Transverse colon (tissue), 4 donors: Measurements from ENCODE around the gene EYA3. TPM values are rescaled to one million over a fixed set of nuclear protein-coding genes. Genes with fewer than 3 reads are reported as not detected.

ENCODE experiments used
- DNase-seq: peaks from one replicate; pipeline ENCODE4 v3.0.0-alpha.2; 2019
- H3K27ac ChIP-seq, 4 donors: fragments of 200-600 bp; sonication (generic); 2 replicates each; pipeline ENCODE4 v1.5.1; 2016 to 2018; ENCODE audit warnings: inconsistent platforms in 4 of 4
- H3K27me3 ChIP-seq: fragments of 200-600 bp; sonication (generic); 2 replicates; pipeline ENCODE4 v1.5.1; 2017; ENCODE audit warnings: inconsistent platforms
- H3K36me3 ChIP-seq, 4 donors: fragments of 200-600 bp; sonication (generic); 2 replicates each; pipeline ENCODE4 v1.5.1; 2017 to 2019; ENCODE audit warnings: inconsistent platforms in 4 of 4
- H3K4me1 ChIP-seq, 4 donors: fragments of 200-600 bp; sonication (generic); 2 replicates each; pipeline ENCODE4 v1.5.1; 2017 to 2020; ENCODE audit warnings: inconsistent platforms in 4 of 4
- H3K4me3 ChIP-seq, 4 donors: fragments of 200-600 bp; sonication (generic); 1 replicate in 1 of 4; 2 replicates in 3 of 4; pipeline versions ENCODE4 v1.5.1 to v1.6.1; 2017 to 2019; ENCODE audit warnings: inconsistent platforms in 4 of 4
- H3K9me3 ChIP-seq, 2 donors: fragments of 200-600 bp; sonication (generic); 2 replicates each; pipeline ENCODE4 v1.5.1; 2017 to 2019; ENCODE audit warnings: inconsistent platforms in 2 of 2
- EP300 ChIP-seq: sonication (generic); formaldehyde crosslinking; IDR thresholded peaks from one replicate; pipeline ENCODE4 v1.6.1; 2017; ENCODE audit warnings: antibody characterized with exemption, low read depth
- POLR2A ChIP-seq: fragments of 450-650 bp; IDR thresholded peaks from one replicate; pipeline ENCODE4 v1.6.1; 2016; ENCODE audit warnings: antibody characterized with exemption, mild to moderate bottlenecking, moderate library complexity
- POLR2AphosphoS5 ChIP-seq, 3 donors: sonication (generic); formaldehyde crosslinking; IDR thresholded peaks; one replicate each; pipeline ENCODE4 v1.6.1; 2016; ENCODE audit warnings: antibody characterized with exemption in 3 of 3
- WGBS, 2 donors: methylation state at CpG; one replicate each; pipeline ENCODE4 v1.1.5; 2018; ENCODE audit warnings: low coverage in 1 of 2; 5-methylcytosine and 5-hydroxymethylcytosine counted together
- in situ Hi-C, 4 donors: fragments of 200-750 bp; cut with MboI; loops; one replicate each; pipeline versions ENCODE4 v1.15.0 to v1.15.1; 2017; ENCODE audit warnings: low sequenced_read_pairs in 3 of 4, low pct_ligation_motif_present in 1 of 4, low pct_unique_long_range_greater_than_20kb in 1 of 4
- intact Hi-C: fragments of 100-400 bp; cut with DNase I; formaldehyde crosslinking; loops from one replicate; pipeline ENCODE4 v1.15.1; 2023; ENCODE audit warnings: low total_unique reads
- total RNA-seq, 4 donors: library from RNA; depleted of rRNA; stranded (reverse); fragments of >200 nt; gene quantifications; one replicate each; pipeline ENCODE4 v1.1.0, GENCODE V29; 2016
- TF ChIP-seq, protein P1 (sequence below), 5 experiments: fragments of 200-600 bp in 3 of 5; fragments of 450-650 bp in 2 of 5; sonication (generic) in 3 of 5; IDR thresholded peaks; 1 replicate in 2 of 5; 2 replicates in 3 of 5; pipeline ENCODE4 v1.5.1; 2016 to 2017; ENCODE audit warnings: antibody characterized with exemption in 5 of 5, inconsistent platforms in 3 of 5, mild to moderate bottlenecking in 2 of 5, moderate library complexity in 1 of 5

EYA3 gene
- total RNA-seq, 4 donors from 2014 or later = 14.6 to 50.2 (median 18.5) TPM

DNA sequence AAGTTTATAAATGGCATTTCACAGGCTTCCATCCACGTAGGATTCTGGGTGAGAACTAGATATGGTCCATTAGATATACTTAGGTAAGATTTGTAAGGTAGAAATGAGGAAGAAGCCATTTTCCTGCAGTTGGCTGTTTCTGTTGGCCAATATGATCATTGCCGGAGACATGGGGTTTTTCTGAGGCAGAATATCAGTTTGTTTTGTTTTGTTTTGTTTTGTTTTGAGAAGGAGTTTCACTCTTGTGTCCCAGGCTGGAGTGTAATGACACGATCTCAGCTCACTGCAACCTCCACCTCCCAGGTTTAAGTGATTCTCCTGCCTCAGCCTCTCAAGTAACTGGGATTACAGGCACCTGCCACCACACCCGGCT lies 8.7 kb upstream of the EYA3 start:
- Histone ChIP-seq H3K9me3 (no peaks in the 10 kb centered on the region), H3K27ac (no peak overlapping the region), H3K4me3 (no peak overlapping the region), H3K36me3 (no peaks in the 10 kb centered on the region), H3K4me1 (peaks cover 0 to 1% (median under 1%) of the 10 kb centered on the region in 4 donors), H3K27me3 (no peaks in the 10 kb centered on the region)
- 69 to 81% methylated on average over 2 to 4 of the region's 4 CpGs for WGBS, 2 donors
- intact Hi-C loops = no loop called here
- in situ Hi-C loops = loop anchor here in 1 of 4 donors (10.0 kb wide), 1 partner anchor 98 kb away; no protein-coding TSS in a partner anchor
- no peak for DNase-seq
- TF ChIP-seq POLR2A = no peak
- TF ChIP-seq, protein P1, sequence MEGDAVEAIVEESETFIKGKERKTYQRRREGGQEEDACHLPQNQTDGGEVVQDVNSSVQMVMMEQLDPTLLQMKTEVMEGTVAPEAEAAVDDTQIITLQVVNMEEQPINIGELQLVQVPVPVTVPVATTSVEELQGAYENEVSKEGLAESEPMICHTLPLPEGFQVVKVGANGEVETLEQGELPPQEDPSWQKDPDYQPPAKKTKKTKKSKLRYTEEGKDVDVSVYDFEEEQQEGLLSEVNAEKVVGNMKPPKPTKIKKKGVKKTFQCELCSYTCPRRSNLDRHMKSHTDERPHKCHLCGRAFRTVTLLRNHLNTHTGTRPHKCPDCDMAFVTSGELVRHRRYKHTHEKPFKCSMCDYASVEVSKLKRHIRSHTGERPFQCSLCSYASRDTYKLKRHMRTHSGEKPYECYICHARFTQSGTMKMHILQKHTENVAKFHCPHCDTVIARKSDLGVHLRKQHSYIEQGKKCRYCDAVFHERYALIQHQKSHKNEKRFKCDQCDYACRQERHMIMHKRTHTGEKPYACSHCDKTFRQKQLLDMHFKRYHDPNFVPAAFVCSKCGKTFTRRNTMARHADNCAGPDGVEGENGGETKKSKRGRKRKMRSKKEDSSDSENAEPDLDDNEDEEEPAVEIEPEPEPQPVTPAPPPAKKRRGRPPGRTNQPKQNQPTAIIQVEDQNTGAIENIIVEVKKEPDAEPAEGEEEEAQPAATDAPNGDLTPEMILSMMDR (IDR thresholded peaks at IDR 0.05) = no peak
- no peak for TF ChIP-seq POLR2AphosphoS5 (IDR thresholded peaks at IDR 0.05)
- no peak for TF ChIP-seq EP300

DNA sequence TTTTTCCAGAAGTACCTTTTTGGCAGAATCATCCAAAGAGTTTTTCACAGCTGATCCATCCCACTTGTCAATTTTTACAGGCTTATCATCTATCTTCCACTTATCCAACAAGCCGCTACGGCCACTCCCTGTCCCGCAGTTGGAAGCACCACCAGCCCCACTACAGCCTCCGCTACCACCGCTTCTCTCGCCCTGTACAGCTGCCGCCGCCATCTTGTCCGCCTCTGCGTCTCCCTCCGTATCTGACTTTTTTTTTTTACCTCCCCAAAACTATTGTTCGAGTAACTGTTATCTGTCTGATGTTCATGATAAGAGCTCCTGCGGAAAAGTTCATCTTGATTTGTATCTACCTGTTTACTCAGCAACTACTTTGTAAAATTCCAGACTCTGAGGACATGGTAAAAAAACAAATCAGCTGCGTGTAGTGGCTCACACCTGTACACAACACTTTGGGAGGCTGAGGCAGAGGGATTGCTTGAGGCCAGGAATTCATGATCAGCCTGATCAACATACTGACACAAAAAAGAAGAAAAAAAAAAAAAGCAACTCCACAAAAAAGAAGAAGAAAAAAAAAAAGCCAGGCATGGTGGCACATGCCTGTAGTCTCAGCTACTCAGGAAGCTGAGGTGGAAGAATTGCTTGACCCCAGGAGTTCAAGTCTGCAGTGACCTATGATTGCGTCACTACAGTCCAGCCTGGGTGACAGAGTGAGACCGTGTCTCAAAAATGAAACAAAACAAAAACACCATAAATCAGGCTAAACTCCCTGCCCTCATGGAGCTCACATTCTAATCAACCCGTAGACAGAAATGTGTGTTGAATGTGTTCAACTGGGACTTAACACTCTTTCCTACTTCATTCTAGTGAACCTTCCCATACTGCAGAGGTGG lies 8.0 kb upstream of the EYA3 start:
- TF ChIP-seq POLR2AphosphoS5 (IDR thresholded peaks at IDR 0.05) = no peak
- TF ChIP-seq, protein P1 (IDR thresholded peaks at IDR 0.05) = no peak
- no peak for TF ChIP-seq EP300
- no peak for TF ChIP-seq POLR2A
- no peak for DNase-seq
- intact Hi-C loops = no loop called here

DNA sequence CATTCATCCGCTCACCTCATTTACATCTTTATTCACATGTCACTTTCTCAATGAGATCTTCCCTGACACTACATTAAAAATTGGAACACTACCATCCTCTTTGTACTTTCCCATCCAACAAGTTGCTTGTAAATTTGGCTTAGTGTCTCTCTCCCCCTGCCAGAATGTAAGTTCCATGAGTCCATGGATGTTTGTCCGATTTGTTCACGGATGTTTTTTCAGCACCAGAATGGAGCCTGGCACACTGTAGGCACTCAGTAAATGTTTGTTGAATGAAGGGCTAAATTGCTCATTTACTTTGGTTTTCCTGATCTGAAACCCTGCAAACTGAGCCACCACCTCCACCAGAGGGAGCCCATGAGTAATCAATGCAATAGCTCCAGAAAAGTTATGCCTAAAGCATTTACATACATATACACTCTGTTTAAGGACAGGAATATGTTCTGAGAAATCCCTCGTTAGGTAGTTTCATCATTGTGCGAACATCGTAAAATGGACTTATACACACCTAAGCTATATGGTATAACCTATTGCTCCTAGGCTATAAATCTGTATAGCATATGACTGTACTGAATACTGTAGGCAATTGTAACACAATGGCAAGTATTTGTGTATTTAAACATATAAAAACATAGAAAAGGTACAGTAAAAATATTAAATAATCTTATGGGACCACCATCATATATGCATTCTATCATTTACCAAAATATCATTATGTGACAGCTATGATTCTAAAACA lies 2.8 kb upstream of the EYA3 start:
- Histone ChIP-seq H3K4me1 (peaks cover 6 to 27% (median 21%) of the 10 kb centered on the region in 4 donors), H3K9me3 (no peaks in the 10 kb centered on the region), H3K27ac (peak overlapping the region in 2 of 4 donors; percentile 19 to 24), H3K4me3 (no peak overlapping the region), H3K27me3 (no peaks in the 10 kb centered on the region), H3K36me3 (no peaks in the 10 kb centered on the region)
- 16 to 22% methylated on average over 4 to 6 of the region's 6 CpGs for WGBS, 2 donors
- in situ Hi-C loops = loop anchor here in 3 of 4 donors (5.0 to 10.0 kb wide), 2 partner anchors 104 to 116 kb away; no protein-coding TSS in a partner anchor
- intact Hi-C loops = no loop called here
- TF ChIP-seq, protein P1 (IDR thresholded peaks at IDR 0.05) = peak; percentile 71 to 88 (median 80)
- no peak for TF ChIP-seq POLR2A
- DNase-seq = peak; percentile 88

More for the DNA sequence above, 8.0 kb upstream of the EYA3 start:
- Histone ChIP-seq H3K4me3 (no peak overlapping the region), H3K9me3 (no peaks in the 10 kb centered on the region), H3K27me3 (no peaks in the 10 kb centered on the region), H3K36me3 (no peaks in the 10 kb centered on the region), H3K27ac (no peak overlapping the region), H3K4me1 (no peaks in the 10 kb centered on the region)
- 75 to 89% methylated on average over 6 to 17 of the region's 17 CpGs for WGBS, 2 donors
- in situ Hi-C loops = loop anchor here in 1 of 4 donors (10.0 kb wide), 1 partner anchor 98 kb away; no protein-coding TSS in a partner anchor

DNA sequence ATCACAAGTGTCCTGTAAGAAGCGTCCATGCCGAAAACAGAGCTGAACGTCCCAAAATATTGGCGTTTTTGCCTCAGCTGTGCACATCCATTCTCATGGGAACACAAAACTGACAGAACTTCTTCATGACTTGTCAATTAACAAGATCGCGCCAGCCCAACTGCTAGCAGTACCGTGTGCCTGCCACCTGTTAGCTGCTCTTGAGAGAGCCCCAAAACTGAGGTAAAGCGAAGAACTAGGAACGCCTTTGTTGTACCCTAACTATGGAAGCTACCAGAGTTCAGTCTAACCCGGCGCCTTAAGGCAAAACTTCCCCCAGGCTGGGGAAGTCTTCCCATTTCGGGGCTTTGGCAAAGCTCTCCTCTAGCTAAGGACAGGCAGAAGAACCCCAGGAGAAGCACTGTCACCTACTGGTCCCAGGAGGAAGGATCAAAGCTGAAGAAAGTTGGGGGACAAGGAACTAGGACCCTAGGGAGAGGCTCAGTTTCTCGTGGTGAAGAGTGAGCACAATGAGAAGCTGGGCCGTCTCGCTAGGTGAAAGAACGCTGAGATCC lies 719 bp downstream of the EYA3 start:
- peak overlapping the region; percentile 74 to 96 (median 88) for H3K4me3 ChIP-seq
- DNase-seq = no peak
- peaks cover 8 to 57% (median 31%) of the 10 kb centered on the region in 4 donors for H3K4me1 ChIP-seq
- no peaks in the 10 kb centered on the region for H3K27me3 ChIP-seq
- H3K9me3 ChIP-seq = no peaks in the 10 kb centered on the region
- peak overlapping the region; percentile 93 to 98 (median 94) for H3K27ac ChIP-seq
- intact Hi-C loops = no loop called here
- no peaks in the 10 kb centered on the region for H3K36me3 ChIP-seq
- WGBS, 2 donors = 2 to 6% methylated on average over 12 to 16 of the region's 16 CpGs
- in situ Hi-C loops = no loop called here
- TF ChIP-seq POLR2A (no peak), EP300 (no peak), POLR2AphosphoS5 (IDR thresholded peaks at IDR 0.05) (no peak)
- TF ChIP-seq, protein P1 (IDR thresholded peaks at IDR 0.05) = peak in 1 of 5 experiments; percentile 6
